DMS79 treated with DMSO at 0.1 percent for 48 hours (cell line): ENCODE measurements around the gene CADPS2.
"Not testable (repeated sequence)": the region's sequence is repeated elsewhere in the genome, so short reads cannot be mapped to it uniquely, and the experiment has no call there.

ENCODE experiments used
- DNase-seq: peaks from one replicate; lab custom pipeline; 2025; lab: John Stamatoyannopoulos, UW

The CADPS2 gene

GRCh38 chr7:122290476-122290875 lies 595.8 kb downstream of the CADPS2 start:
- no peak for DNase-seq

GRCh38 chr7:122289426-122289825 lies 596.8 kb downstream of the CADPS2 start:
- no peak for DNase-seq

- DNase-seq: not testable (repeated sequence)
Observed at GRCh38 chr7:122284608-122285007, 601.7 kb downstream of the CADPS2 start.

GRCh38 chr7:122273117-122273516 lies 613.1 kb downstream of the CADPS2 start:
- DNase-seq: no peak

- no peak for DNase-seq
Observed at GRCh38 chr7:122269241-122269640, 617.0 kb downstream of the CADPS2 start.
